Subcutaneous adipose tissue (tissue), 4 donors: ENCODE data around the gene SH3GL1. TPM values are rescaled to one million over a fixed set of nuclear protein-coding genes. Genes with fewer than 3 reads are reported as not detected.

Source experiments
- total RNA-seq, 4 donors: library from RNA; depleted of rRNA; stranded (reverse); fragments of >200 nt; gene quantifications; one replicate each; pipeline ENCODE4 v1.1.0, GENCODE V29; 2016
- TF ChIP-seq, protein P1 (sequence below): fragments of 450-650 bp; IDR thresholded peaks from one replicate; pipeline ENCODE4 v1.5.1; 2016; ENCODE audit warnings: low read depth, mild to moderate bottlenecking, control low read depth, antibody characterized with exemption, moderate library complexity

SH3GL1 gene
- total RNA-seq, 4 donors from 2014 or later = 28.7 to 43.9 (median 36.4) TPM

DNA sequence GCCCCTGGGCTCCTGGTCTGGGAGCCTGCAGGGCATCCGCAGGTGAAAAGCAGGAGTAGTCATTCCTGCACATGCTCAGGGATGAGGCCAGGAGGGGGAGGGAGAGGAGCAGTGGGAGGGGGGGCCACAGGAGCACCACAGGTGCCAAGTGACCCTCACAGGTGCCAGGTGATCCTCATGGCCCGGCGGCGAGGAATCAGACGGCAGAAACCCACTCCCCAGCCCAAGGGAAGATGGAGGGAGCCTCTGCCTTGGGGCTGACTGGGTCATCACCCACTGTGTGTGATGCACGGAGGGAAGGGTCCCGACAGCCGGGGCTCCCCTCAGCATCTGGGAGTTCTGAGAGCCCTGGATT is 27.4 kb downstream of the SH3GL1 start:
- TF ChIP-seq, protein P1, sequence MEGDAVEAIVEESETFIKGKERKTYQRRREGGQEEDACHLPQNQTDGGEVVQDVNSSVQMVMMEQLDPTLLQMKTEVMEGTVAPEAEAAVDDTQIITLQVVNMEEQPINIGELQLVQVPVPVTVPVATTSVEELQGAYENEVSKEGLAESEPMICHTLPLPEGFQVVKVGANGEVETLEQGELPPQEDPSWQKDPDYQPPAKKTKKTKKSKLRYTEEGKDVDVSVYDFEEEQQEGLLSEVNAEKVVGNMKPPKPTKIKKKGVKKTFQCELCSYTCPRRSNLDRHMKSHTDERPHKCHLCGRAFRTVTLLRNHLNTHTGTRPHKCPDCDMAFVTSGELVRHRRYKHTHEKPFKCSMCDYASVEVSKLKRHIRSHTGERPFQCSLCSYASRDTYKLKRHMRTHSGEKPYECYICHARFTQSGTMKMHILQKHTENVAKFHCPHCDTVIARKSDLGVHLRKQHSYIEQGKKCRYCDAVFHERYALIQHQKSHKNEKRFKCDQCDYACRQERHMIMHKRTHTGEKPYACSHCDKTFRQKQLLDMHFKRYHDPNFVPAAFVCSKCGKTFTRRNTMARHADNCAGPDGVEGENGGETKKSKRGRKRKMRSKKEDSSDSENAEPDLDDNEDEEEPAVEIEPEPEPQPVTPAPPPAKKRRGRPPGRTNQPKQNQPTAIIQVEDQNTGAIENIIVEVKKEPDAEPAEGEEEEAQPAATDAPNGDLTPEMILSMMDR = no peak

DNA sequence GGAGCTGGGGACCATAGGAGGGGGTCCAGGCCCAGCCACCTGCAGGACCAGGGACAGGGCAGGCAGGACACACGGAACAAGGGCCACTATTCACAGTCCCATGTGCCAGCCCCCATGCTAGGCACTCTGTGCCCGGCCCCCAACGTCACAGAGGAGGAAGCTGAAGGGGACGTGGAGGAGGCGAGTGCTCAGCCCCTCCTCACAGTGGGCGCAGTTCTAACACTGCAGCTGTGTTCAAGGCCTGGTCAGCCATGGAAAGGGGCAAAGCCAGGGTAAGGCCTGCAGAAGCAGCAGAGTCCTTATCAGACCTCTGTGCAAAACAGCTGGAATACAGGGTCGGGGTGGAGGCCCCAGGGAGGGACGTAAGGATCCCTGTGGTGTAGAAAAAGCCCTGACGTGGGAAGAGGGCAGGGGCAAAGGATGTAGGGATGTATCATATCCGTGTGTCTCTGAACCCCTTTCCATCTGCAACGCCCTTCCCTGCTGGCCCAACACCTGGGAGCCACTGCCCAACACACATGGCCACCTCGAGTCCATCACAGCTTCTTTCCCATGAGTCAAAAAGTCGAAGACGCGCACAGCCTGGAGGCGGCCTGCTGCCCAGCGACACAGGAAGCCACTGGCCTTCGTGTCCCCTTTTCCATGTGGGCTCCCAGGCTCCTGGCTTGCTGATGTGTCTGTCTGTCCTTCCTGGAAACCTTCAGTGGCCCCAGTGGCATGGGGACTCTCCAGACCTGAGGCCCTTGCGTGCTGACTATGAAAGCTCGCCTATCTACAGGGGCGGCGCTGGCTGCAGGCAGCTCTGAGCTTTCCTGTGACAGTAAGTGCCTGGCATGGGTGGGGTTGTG is 28.0 kb downstream of the SH3GL1 start:
- TF ChIP-seq, protein P1 = no peak

DNA sequence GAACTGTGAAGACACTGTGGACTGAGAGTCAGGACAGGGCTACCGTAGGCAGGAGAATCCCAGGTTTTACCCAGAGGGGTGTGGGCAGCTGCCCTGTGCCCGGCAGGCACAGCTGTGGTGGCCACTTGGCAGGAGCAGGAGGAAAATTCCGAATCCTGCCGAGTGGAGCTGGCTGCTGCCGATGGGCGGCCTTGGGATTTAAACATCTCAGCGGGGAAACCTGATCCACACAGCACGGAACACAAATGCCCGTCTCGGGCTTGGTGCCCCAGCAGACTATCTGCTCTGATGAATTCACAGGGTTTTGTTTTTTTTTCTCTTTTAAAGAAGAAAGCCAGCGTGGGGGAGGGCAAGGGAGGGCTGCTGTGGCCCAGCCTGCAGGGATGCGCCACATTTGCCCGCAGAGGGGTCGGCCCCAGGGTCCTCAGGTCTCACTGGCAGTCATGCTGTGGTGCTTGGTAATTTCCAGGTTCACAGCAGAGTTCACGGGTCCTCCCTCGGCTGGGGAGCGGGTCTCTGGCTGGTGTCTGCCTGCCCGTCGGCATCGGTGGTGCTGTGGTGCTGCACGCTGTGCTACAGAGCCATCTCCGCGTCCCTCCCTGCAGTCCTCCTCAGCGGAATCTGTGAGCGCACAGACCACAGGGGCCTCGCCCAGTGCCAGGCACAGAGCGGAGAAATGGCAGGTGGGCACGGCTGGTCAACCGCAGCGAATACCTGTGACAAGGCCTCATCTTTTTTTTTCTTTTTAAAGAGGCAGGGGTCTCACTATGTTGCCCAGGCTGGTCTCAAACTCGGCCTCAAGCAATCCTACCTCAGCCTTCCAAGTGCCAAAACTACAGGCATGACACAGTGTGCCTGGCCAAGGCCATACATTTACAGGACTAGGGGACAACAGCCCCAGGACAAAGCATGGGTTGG is 28.8 kb downstream of the SH3GL1 start:
- TF ChIP-seq, protein P1 = no peak

DNA sequence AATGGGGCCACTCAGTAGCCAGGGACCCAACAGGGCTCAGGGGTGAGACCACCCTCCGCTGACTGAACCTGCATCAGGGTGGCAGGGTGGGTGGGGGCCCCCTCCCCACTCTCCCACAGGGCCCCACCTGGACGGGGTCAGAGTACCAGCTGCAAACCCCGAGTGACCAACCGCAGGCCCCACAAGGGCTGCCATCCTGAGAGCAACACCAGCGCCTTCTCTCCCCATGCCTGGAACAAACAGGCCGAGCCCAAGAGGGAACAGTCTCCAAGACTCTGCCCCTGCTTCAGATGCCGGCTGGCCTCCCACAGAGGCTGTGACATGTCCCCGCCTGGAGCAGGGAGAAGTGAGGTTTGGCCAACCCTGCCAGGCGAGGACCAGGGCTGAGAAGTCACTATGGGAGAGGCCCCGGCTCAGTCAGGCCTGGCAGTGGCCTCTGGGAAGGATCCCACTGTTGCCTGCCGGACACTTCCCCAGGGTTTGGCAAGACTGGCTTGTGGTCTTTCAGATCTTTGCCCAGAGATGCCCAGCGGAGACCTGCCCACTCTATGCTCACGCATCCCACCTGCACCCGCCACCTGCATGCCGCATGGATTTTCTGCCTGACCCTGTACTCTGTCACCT is 29.8 kb downstream of the SH3GL1 start:
- TF ChIP-seq, protein P1 = no peak

DNA sequence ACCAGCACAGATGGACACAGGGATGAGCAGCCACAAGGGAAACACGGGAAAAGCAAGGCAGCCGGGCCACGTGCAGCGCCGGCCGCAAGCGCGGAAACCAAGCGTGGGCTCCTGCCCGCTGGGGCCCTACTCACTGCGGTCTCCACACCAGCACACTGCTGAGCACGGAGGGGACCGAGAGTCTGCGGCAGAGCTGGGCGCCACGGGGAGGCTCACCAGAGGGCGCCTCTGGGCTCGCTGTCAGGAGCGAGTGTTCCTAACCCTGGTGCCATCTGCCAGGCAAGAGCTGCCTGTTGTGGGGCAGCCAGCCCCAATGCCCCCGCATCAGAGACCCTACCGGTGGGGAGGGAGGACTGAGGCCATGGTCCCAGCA is 30.5 kb downstream of the SH3GL1 start:
- TF ChIP-seq, protein P1 = no peak

DNA sequence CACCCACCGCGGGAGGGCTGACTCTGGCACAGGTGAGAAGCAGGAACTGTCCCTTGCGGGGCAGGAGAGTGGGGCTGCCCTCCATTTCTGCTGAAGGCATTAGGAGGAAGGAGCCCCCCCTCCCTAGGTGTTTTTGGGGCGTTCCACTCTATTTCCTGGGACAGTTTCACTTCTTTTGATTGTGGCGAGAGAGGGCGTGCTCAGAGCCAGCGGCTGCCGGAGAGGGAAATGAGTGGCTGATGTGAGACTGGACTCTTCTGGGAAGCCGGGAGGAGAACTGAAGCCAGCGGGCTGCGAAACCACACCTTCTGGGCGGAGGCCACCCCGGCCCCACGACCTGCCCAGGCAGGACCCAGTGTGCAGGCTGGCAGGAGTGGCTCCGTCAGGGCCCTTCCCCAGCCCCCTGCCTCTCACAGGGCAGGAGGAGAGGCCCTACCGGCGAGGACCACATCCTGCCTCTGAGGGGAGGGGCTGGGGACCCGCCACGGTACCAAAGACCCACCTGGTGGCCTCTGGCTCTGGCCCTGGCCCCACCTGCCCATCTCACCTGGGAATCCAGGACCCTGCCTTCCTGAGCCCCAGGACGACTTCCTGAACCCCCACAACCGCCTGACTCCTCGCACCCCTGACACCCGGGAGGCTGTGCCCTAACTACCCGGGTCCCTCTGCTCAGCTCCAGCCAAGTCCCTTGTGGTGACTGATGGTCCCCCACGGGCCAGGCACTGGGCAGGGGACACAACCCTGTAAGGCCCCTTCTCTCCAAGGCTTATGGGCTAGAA is 31.0 kb downstream of the SH3GL1 start:
- TF ChIP-seq, protein P1 = no peak
